GM19043 (cell line): ENCODE measurements around the gene CLASRP.

ENCODE experiments used
- ATAC-seq: cut with Tn5 transposase; IDR thresholded peaks from one replicate; pipeline ENCODE4 v1.9.1; 2021; ENCODE audit warnings: low read depth; ENCODE audit not compliant: unreplicated experiment

The CLASRP gene

DNA sequence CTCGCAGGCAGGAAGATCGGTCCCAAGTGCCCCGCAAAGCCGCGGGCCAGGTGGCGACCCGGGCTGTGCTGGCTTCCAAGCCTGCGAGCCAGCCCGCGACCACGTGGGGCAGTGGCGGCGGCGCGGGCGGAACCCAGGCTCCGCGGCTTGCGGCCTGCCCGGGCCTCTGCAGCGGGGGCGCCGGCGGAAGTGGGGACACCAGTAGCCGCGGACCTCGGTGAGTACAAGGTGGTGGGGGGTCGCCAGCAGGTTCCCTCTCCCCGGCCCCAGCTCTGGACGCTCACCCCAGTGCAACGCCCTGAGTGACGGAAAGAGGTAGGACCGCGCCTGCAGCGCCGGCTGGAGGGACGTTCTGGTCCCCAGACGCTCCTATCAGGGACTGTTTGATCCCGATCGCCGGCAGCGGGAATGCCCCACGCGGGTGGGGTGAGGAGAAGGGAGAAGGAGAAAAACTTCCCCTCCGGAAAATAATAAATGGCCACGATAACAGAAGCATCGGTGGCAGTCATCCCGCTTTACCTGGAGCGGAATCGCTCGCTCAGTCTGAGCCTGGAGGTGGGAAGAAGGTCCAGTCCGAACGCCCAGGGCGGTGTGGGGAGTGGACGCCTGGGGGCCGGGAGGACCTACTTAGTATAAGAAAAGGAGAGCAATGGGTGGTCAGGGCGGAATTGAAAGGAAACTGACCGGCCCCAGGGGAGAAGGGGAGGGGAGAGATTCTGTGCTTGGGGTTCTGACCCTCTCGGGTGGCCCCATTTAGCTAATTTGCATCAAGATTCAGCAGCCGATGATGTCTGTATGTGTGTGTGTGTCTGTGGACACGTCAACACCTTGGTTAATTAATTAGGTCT, 40.4 kb downstream of the CLASRP start, which contains the start of gene GEMIN7:
Gene GEMIN7 (plus strand): TSS at position 198 of the 848 bp plus-strand sequence. CDS start 10,855 bp downstream, outside the sequence.
- no peak for ATAC-seq

DNA sequence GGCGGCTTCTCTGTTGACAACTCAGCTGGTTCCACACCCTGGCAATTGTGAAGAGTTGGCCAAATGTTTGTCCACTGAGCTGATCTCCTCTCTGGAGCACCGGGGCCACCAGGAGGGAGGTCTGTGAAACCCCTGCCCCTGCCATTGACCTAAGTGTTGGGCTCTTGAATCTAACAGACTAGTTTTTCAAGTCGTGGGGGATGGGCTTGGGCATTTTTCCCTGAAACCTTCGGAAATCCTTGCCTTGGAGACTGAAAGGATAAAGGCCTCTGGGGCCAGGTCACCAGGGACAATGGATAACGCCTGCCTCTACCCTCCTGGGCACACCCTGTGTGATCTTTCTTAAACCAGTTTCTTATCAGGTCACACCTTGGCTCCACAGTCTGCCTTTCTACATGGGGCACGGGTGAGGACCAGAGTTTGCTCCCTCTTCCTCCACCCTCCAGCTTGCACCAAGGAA, 41.1 kb downstream of the CLASRP start:
- ATAC-seq, result no peak

DNA sequence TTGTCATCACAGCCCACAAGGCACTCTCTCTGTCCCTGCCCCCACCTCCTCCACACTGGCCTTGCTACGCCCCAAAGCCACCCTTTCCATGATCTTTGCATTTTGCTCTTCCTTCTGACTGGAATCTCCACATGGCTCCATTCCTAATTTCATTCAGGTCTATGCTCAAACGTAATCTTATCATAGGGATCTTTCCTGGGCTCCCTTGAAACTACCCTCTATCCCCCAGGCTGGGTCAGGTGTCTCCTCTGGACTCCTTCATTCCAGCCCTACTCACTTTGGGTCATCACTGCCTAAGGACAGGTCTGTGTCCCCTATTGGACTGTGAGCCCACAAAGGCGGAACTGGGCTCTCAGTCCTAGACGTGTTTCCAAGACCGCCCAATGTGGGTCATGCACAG, 43.3 kb downstream of the CLASRP start:
- ATAC-seq, result no peak

DNA sequence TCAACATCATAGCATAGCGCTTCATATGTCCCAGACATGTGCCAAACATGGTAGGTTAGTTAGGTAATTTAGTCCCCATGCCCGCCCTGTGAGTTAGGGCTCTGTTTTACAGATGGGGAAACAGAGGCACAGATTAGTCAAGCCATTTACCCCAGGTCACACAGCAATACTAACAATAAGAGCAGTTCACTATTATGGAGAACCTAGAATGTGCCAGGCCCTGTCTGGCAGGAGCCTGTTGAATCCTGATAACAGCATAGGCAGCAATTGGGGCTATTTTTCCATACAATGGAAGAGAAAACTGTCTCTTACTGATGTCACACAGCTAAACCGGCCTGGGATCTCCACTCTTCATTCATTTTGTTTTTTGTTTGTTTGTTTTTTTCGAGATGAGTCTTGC, 47.6 kb downstream of the CLASRP start:
- no peak for ATAC-seq

DNA sequence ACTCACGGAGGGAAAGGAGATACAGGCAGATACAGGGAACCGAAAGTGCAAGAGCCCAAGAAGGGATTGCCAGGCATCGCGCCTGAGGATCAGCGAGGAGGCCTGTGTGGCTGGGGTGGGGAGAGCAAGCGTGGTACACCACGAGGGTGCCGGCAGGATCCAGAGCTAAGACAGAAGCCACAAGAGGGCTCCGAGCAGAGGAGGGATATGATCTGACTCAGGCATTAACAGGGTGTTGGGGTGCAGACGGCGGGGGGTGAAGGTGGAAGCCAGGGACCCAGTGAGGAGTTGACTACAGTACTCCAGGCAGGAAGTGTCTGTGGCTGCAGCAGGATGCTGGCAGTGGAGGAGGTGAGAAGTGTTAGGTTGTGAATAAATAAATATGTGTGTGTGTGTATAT, 48.7 kb downstream of the CLASRP start:
- ATAC-seq, result no peak

DNA sequence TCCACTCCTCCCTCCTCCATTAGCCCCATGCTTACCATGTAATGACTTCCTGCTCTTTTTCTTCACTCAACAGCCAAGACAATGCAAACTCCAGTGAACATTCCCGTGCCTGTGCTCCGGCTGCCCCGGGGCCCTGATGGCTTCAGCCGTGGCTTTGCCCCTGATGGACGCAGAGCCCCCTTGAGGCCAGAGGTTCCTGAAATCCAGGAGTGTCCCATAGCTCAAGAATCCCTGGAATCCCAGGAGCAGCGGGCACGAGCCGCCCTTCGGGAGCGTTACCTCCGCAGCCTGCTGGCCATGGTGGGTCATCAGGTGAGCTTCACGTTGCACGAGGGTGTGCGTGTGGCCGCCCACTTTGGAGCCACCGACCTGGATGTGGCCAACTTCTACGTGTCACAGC, 51.2 kb downstream of the CLASRP start:
- ATAC-seq, result no peak

DNA sequence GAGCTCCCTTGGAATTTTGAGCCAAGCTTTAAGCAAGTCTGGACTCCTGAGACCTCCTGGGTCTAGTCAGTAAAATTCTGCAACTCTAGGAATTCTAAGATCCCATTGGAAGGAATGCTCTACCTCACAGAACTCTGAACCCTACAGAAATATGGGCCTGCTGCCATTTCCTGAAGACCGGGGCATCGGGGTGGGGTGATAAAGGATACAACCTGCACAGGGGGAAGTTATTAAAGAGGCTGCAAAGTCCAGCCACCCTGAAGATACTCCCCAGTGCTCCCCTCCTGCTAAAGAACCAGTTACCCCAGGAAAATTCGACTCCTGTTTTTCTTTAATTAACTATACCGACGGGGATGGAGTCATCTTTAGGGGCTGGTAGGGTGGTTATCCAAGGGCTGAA, 51.8 kb downstream of the CLASRP start:
- no peak for ATAC-seq

DNA sequence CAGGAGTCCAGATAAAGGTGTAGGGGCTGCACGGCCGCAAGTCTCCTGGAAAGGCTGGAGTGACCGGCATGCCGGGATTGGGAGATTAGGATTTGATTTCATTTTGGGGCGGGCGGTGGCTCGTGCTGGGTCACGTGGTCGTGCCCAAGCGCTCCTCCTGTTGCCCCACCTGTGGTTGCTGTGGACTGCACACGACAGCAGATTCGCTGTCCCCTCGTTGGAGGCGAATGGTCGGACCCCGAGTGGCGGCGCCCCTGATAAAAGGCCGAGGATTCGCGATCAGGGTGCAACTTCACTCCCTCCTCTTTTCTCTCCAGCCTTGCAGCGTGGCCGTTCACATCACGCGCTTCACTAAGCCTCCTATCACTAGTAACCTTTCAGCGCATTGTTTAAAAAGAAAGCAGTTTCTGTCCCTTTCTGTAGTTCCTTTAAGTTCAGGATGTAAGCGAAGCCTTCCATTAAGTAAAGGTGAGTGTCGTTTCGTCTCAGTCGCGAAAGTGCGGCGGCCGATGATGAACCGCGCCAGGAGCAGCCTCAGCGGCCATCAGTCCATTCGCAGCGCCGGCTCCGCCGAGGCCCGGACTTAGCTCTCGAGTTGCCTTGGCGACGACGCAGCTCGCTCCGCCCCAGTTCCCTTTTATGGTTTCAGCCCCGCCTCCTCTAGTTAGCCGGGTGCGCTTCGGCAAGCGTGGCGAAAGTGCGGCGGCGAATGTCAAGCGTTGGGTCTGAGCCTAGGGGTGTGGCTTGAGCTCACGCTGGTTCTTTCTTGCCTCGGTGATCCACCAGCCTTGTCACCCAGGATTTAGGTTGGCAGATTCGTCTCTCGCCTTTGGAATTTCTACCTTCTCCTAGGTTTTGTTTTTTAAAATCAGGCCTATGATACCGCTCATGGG, 52.4 kb downstream of the CLASRP start:
- ATAC-seq, result peak; percentile 54

DNA sequence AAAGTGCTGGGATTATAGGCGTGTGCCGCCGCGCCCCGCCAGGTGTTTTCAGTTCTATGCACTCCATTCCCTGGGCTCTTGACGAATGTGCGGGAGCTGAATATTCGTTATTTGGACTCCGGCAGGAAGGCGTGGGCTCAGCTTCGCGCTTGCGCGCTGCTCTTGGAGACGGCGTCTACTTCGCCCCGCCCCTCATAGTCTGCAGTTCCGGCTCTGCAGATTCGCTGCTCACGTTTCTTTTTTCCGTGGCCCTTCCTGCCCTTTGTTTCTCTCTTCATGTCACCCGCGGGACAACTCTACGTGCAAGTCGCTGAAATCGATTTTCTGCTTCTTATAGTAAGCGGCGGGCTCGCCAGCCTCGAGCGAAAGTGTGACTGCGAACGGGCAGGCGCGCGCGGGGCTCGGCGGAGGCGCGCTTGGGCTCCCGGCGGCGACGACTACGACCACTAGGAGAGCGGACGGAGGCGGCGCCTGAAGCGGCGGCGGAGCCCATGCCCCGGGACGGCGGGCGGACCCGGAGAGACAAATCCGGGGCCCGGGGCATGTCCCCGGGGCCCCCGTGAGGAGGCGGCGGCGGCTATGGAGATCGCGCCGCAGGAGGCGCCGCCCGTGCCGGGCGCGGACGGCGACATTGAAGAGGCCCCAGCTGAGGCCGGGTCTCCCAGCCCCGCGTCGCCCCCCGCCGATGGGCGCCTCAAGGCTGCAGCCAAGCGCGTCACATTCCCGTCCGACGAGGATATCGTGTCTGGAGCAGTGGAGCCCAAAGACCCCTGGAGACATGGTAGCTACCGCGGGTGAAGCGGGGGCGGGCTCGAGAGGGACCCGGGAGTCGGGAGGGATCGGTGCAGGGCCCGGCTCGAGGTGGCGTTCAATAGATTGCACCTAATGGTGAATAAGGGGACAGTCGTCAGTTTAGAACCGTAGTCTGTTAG, 54.2 kb downstream of the CLASRP start, which contains the start of gene PPP1R37:
Gene PPP1R37 (plus strand): TSS at position 433 of the 932 bp plus-strand sequence. CDS start 147 bp downstream, at position 580.
- peak; percentile 54 for ATAC-seq

DNA sequence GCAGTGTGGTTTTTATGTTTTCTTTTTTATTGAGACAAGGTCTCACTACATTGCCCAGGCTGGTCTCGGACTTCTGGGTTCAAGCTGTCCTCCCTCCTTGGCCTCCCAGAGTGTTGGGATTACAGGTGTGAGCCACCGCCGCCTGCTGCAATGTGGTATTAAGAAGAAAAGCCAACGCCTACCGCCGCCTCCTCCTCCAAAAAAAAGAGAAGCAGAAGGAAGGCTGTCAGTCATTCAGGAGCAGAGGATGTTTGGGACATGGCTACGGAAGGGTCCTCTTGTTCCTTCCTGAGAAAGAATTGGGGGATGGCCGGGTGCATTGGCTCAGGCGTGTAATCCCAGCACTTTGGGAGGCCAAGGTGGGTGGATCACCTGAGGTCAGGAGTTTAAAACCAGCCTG, 55.3 kb downstream of the CLASRP start:
- ATAC-seq, result no peak

DNA sequence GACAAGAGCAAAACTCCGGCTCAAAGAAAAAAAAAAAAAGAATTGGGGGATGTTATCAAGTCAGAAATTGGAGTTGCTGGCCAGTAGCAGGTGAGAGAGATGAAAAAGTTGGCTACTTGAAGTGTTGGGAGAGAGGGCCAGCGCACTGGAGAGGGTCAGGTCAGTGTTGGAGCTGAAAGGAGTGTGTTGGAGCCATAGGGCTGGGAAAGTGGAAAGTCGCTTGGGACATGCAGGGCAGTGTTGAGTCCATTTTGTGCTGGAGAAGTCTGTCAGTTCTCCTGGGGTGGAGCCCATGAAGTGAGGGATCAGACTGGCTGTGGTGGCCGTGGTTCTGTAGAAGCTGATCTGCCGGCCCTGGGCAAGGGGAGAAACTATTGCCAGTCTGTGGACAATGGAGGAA, 55.9 kb downstream of the CLASRP start:
- ATAC-seq, result no peak

DNA sequence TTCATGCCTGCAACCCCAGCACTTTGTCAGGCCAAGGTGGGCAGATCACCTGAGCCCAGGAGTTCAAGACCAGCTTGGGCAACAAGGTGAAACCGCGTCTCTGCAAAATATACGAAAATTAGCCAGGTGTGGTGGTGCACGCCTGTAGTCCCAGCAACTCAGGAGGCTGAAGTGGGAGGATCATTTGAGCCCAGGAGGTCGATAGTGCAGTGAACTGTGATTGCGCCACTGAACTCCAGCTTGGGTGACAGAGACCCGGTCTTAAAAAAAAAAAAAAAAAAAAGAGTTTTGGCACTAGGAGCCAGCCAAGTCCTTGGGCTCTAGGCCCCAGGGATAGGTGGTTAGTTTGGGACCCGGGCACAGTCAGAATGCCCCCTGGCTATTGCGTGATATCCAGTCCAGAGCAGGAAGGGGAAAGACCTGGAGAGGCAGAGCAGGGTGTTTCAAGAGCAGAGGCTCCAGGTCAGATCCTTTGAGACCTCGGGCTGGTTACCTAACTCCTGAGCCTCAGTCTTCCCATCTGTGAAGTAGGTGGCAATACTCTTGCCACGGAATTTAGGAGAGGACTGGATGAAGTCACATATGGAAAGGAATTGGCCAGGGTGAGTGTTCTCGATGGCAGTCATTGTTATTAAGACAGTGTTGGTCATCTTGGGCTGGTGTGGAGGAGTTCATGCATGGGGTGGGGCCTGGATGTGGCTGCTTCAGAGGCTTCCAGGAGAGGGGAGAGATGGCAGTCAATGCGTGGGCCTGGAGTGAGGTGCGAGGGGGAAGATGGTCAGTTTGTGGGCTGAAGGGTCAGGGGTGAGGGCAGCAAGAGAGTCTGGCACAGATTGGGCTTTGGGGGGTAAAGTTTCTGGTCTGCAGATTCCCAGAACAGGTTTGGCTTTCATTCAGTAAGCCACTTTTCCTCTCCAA, 56.9 kb downstream of the CLASRP start:
- no peak for ATAC-seq

DNA sequence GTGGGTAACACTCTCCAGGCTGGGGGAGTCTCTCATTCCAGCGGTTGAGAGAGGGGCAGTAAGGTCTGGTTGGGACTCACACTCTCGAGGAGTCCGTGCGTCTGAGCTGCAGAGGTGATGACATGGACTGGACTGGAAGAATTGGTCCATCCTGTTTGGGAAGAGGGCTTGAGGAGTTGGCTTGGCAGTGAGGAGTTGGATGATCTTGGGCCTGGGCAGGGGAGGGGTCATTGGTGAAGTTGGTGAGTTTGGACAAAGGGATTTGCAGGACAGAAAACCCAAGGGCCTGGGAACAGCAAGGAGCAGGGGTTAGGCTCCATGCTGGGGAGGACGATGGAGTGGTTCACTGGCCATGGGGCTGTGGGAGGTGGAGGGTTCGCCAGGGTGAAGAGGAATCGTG, 57.9 kb downstream of the CLASRP start:
- ATAC-seq, result no peak

DNA sequence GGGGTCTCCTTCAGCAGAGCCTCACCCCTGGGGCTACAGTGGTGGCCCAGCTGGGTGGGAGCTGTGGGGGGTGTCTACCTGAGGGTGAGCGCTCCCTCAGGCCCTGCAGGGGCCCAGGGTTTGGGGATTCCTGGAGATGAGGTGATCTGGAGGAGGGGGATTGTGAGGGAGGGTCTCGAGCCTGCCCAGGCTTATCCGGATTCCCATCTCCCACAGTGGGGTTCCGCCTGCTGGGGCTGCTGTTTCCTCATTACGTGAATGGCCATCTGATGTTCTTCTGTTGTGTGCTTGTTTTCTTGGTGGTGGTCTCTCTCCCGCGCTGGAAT, 58.6 kb downstream of the CLASRP start:
- no peak for ATAC-seq

DNA sequence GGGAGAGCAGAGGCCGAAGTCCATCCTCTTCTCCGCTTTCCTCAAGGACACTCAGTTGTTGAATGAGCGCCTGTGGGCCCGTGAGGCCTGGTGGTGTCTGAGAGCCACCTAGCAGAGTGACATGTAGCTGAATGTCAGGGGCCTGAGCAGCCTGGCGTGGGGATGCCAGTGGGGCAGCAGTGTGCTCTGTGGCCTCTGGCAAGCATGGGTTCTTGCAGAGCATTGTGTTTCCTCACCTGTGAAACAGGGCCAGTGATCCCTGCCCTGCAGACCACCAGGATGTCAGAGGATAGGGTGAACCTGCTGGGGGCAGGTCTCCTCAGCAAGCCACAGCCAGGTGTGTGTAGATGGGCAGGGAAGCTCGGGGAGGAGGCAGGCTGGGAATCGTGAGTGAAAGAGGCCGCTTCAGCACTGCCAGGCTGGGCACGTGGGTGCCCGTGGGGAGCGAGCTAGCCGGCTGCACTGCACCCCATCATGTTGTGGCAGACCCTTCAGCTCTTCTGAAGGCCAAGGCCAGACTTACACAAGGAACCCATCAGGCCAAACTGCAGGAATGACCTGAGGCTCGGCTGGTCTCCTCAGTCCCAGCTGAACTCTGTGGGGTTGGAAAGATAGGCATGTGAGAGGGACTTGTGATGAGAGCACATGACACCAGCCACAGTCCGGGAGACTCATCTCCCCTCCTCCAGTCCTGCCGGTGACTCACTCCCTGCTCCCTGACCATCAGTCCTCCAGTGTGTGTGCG, 59.1 kb downstream of the CLASRP start:
- ATAC-seq, result no peak

DNA sequence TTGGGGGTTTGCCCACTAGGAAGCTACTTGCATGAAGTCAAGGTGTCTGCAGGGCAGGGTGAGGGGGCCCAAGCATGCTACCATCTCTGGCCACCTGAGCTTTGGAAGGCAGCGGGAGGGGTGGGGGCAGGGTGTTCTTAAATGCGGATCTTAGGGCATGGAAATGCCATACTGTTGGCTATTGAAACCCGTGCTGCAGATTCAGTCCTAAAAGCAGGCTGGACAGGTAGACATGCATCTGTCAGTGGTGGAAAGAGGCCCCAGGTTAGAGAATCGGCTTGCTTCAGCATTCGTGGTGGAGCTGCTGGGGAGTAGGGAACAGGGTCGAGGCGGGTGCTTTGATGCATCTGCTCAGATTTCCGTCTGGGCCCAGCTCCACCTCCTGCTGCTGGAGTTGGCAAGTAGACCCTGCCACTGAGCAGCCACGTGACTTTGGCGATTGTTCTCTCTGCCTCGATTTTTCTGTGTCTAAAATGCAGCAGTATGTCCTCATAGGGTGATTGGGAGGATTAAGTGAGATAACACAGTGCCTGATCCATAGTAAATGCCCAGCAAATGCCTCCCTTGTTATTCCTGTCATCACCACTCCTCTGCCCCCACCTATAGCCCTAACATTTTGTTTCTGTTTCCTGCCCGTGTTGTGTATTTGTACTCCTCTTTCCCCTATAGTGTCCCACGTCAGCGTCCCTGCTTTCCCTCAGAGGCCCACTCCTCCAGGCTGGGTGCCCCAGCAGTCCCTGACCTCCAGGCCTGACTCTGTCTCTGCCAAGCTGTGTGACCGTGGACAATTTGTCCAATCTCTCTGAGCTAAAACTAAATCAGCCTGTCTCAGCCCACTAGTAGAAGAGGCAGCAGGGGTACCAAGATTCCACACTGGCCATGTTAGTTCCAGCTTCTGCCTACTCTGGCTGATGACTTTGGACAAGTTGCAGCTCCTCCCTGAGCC, 59.9 kb downstream of the CLASRP start:
- ATAC-seq, result no peak

DNA sequence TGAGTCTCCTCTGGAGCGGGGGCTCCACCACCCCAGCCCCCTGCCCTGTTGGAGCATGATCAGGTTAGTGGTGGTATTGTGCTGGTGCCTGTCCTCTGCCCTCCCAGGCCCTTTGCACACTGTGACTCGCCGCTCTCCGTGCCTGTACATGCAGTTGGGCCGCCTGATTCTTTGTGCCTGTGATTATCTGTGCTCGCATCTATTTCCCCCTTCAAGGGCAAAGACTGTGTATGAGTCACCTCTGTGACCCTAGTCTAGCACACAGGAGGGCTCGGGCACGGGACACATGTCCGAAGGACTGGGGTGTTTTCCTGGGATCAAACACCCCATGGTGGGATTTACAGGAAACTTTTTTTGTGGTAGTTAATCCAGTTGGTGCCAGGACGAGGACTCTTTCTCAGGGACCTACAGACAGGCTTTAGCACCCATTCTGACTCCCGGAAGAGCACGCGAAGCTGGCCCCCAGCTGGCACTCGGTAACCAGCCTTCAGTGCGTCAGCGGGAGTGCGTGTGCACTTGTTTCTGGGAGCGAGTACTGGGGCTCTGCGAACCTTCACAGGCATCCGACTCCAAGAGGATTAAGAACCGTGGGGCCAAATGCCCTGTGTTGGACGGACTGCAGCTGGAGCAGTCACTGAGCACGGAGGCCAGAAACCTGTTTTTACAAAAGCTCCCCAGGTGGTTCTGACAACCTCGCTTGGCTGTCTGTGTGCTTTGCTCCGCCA, 60.8 kb downstream of the CLASRP start:
- ATAC-seq, result no peak
